ENCODE results near the gene SOS2.
"Not testable (repeated sequence)": the region's sequence is repeated elsewhere in the genome, so short reads cannot be mapped to it uniquely, and the experiment has no call there.

The SOS2 gene

DNA sequence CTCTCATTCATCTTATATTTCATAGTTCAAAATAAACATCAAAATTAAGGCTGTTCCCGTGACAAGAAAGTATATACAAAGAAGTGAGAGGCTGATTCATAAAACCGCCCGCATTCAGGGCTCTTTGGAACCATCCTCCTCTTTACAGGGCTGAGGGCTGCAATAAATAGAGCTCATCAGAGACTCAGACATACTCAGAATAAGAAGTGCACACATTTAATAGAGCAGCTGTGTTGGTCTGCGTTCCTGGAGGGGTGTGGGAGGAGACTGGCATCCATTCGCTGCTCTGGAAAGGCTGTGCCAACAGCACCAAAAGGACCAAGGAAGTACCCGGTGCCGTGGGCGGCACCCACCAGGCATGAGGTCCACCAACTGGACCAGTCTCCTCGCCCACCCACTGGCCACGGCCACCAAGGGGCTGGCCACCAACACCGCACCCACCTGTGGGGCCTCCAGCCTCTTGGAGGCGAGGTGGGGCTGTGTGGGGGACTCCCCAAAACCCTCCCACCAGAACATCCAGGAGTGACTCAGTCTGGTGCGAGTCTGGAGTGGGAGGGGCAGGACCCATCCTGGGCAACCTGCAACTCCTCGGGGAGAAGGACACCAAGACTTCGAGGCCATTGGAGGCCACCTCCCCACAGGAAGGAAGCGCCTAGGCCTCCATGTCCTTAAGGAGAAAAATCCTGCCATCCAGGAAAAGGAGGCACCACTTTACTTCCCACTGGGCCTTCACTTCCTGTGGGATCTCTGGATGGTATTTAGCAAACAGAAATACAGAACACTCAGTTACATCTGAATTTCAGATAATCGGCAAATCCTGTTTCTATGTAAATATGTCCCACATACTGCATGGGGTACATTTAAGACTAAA is 147.7 kb downstream of the SOS2 start:
- no peak for DNase-seq

DNA sequence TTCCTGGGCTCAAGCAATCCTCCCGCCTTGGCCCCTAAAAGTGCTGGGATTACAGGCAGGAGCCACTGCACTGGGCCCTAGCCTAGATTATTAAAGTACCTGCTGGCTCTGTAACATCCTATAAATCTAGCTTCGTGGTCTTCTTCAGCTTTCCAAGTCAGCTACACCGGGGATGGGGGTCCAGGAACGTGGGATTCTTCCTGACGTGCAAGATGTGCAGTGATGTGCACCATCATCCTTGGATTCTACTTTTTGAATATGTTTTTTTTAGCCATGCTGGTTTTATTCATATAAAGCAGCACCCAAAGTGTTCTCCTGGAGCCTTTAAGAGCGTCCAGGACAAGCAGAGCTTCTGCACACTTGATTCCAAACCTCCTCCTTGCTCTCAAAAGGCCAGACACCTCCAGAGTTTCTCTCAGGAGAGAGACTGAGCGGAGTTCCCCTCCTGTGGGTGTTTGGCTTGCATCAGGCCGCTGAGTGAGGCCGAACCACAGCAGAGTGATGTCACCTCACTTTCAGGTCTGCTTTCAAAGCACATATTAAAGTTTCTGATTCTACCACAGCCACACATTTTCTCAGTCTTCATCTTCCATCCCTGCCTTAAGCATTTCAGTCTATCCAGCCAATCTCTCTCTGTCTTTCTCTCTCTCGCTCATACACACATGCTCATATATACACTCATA is 148.5 kb downstream of the SOS2 start:
- no peak for DNase-seq

DNA sequence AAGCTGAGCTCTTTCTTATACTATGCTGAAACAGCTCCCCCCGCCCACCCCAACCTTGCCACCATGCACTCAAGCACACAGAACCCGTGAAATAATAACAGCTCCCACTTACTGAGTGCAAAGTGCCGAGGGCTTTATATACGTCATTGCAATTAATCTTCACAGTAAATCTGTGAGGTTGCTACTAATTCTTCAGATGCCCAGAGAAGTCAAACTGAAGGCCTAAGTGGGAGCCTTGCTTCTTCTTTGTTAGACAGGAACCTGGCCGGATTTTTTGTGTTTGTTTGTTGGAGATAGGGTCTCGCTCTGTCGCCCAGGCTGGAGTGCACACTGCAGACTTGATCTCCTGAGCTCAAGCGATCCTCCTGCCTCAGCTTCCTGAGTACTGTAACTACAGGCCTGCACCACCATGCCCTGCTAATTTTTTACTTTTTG is 149.1 kb downstream of the SOS2 start:
- no peak for DNase-seq

DNA sequence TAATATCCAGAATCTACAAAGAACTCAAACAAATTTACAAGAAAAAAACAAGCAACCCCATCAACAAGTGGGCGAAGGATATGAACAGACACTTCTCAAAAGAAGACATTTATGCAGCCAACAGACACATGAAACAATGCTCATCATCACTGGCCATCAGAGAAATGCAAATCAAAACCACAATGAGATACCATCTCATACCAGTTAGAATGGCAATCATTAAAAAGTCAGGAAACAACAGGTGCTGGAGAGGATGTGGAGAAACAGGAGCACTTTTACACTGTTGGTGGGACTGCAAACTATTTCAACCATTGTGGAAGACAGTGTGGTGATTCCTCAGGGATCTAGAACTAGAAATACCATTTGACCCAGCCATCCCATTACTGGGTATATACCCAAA is 152.3 kb downstream of the SOS2 start:
- DNase-seq: not testable (repeated sequence)

DNA sequence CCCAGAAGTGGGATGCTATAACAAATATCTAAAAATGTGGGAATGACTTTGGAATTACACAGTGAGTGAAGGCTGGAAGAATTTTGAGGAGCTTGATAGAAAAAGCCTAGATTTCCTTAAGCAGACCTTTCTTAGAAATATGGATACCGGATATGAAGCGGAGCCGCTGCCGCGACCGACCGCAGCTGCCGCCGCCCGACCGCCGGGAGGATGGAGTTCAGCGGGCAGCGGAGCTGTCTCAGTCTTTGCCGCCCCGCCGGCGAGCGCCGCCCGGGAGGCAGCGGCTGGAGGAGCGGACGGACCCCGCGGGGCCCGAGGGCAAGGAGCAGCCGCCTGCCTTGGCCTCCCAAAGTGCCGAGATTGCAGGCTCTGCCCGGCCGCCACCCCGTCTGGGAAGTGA is 157.7 kb downstream of the SOS2 start:
- not testable (repeated sequence) for DNase-seq

DNA sequence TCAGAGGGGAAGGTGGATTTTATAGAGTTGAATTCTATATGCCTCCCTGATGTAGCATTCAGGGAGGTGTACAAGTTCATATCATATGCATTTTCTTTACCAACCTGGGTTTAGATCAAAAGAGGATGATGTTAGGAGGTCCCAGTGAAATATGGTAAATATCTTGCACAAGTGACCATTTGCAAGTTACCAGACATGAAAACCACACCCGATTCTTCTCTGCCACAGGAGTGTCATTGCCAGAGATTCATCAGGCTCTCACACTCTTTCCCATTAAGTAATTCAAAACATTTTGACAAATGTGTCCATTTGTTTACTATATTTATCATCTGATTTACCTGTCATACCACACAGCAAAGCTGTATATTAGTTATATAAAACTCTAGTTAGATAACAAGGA is 159.0 kb downstream of the SOS2 start:
- no peak for DNase-seq

DNA sequence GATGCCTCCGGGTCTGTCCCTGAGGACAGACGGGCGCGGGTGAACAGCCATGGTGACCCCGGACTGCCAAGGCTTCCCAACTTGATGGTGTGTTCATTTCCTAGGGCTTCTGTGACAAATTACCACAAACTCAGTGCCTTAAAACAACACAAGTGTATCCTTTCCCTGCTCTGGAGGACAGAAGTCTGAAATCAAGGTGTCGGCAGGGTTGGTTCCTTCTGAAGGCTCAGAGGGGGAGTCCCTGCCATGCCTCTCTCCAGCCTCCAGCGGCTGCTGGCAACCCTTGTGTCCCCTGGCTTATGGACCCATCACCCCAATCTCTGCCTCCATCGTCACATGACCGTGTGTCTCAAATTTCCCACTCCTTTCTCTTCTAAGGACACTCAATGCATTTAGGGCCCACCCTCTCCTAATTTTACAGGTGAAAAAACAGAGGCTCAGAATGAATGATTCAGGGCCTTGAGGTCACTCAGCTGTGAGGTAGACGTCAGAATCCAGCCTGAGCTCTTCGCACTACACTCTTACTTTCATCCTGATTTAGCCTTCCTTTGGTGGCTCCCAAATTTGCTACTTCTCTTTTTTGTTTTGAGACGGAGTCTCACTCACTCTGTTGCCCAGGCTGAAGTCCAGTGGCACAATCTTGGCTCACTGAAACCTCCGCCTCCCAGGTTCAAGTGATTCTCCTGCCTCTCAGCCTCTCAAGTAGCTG is 160.4 kb downstream of the SOS2 start:
- no peak for DNase-seq

DNA sequence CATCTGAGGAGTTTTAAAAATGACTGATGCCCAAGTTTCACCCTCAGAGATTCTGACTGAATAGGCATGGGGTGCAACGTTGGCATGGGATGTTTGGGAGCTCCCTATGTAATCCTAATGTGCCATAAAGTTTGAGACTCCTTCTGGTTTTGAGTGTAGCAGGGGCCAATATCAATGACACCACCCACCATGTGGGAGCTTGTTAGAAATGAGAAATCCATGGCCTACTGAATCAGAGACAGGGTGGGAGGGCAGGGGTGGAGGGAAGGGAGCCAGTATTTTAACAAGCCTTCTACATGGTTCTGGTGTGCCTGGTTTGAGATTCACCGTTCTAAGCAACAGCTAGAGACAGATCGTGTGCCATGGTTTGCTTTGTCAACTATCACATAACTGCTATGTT is 161.1 kb downstream of the SOS2 start:
- no peak for DNase-seq

DNA sequence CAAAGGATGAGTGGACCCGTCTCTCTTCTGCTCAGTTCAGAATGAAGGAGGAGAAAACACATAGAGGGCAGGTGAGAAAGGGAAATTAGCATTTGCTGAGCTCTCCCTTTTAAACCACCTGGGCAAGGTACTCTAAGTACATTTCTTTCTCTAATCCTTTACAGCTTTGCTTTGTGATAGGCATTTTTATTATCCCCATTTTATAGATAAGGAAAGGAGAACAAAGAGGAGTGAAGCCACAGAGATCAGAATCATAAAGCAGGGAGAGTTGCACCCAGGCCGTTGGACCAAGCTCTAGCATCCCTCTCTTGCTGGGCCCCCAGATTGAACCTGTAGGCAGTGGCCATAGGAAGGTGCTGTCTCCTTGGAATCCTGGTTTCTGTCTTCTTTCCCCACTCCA is 162.1 kb downstream of the SOS2 start:
- DNase-seq: no peak

DNA sequence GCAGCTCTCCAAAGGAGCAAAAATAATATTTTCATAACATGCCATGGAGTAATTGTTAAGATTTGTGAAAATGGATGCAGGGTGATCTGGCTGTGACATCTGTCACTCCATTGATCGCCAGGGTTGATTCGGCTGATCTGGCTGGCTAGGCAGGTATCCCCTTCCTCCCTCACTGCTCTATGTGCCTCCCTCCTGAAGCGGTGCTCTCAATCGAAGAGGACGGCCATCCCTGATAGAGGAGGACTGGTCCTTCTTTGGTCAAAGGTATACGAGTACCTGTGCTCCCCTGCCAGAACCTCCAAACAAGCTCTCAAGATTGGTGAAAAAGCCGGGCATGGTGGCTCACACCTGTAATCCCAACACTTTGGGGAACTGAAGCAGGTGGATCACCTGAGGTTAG is 162.9 kb downstream of the SOS2 start:
- no peak for DNase-seq

DNA sequence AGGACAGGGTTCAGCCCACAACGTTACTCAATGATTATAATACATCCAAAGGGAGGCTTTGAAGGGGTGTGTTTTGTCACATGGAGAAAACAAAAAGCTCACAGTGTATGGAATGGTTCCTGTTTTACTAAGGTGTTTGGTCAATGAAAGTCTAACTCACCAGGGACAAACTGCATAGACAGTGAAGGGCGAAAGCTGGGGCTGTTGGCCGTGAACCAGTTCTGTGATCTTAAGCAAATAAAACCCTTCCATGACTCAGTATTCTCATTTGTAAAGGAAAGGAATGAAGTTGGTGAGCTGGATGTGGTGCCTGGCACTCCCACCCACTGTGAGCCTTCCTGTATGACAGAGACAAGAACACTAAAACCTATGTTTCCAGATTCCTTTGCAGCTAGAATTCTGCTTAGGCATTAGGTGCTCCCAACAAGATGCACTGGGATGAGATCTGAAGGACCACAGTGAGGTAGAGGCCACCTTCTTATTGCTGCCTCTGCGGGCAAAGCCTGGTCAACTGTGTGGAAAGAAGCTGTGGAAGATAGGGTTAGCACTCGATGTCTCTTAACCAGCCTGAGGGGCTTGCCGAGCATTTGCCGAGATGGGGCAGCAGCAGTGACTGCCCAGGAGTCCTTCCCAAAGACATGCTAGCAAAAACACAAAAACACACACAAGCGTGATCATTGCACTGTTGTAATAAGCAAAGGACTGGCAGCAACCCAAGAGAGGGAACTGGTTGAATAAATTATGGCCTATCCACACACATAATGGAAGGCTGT is 163.5 kb downstream of the SOS2 start:
- no peak for DNase-seq
